Measurements from ENCODE around the gene DST.

Gene DST

GRCh38 chr6:56642366-56643261 is at the start of gene DST:
DST (minus strand) TSS chr6:56642889.
- no peak for DNase-seq

GRCh38 chr6:56691814-56692213 is 49.1 kb upstream of the DST start:
- DNase-seq, result no peak

- no peak for DNase-seq
These were observed 48.6 kb upstream of the DST start for GRCh38 chr6:56691286-56691595.

- DNase-seq, result no peak
These were observed 48.0 kb upstream of the DST start for GRCh38 chr6:56690519-56691285.

- no peak for DNase-seq
These were observed 47.0 kb upstream of the DST start for GRCh38 chr6:56689663-56690062.

GRCh38 chr6:56689114-56689513 is 46.4 kb upstream of the DST start:
- no peak for DNase-seq

GRCh38 chr6:56688521-56688920 is 45.8 kb upstream of the DST start:
- no peak for DNase-seq

- no peak for DNase-seq
These were observed 44.9 kb upstream of the DST start for GRCh38 chr6:56687551-56687950.

- no peak for DNase-seq
These were observed 43.7 kb upstream of the DST start for GRCh38 chr6:56686429-56686828.

- no peak for DNase-seq
These were observed 43.3 kb upstream of the DST start for GRCh38 chr6:56685994-56686393.

GRCh38 chr6:56685102-56685733 is 42.5 kb upstream of the DST start:
- no peak for DNase-seq

- no peak for DNase-seq
These were observed 41.8 kb upstream of the DST start for GRCh38 chr6:56684342-56685101.

GRCh38 chr6:56683882-56684281 is 41.2 kb upstream of the DST start:
- DNase-seq, result no peak

- no peak for DNase-seq
These were observed 39.9 kb upstream of the DST start for GRCh38 chr6:56682635-56683034.

GRCh38 chr6:56677559-56677958 is 34.9 kb upstream of the DST start:
- DNase-seq, result no peak

GRCh38 chr6:56671651-56672461 is 29.2 kb upstream of the DST start:
- no peak for DNase-seq

GRCh38 chr6:56671160-56671559 is 28.5 kb upstream of the DST start:
- DNase-seq, result no peak

- DNase-seq, result no peak
These were observed 26.4 kb upstream of the DST start for GRCh38 chr6:56669041-56669440.

GRCh38 chr6:56668158-56668557 is 25.5 kb upstream of the DST start:
- no peak for DNase-seq

- no peak for DNase-seq
These were observed 24.6 kb upstream of the DST start for GRCh38 chr6:56667336-56667735.

- no peak for DNase-seq
These were observed 21.3 kb upstream of the DST start for GRCh38 chr6:56664029-56664428.

GRCh38 chr6:56663344-56663743 is 20.7 kb upstream of the DST start:
- DNase-seq, result no peak
